ENCODE results near the gene RAB40A.

Gene RAB40A, protein sequence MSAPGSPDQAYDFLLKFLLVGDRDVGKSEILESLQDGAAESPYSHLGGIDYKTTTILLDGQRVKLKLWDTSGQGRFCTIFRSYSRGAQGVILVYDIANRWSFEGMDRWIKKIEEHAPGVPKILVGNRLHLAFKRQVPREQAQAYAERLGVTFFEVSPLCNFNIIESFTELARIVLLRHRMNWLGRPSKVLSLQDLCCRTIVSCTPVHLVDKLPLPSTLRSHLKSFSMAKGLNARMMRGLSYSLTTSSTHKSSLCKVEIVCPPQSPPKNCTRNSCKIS

DNA sequence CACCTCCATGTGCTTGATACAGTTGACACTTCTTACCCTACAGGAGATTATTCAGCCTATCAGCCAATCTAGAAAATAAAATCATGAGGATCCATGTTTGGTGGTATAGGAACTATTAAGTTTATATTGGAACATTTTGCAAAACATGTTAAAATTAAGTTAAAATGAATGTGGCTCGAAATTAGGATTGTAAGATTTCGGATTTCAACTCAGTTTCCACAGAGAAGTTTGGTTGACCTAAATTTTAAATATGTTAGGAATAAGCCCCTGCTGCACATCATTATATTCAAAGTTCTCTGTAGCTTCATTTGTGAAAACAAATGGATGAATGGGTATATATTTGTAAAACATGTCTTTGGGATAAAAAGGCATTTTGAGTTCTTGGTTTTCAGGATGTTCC lies at the start of gene RAB40A:
RAB40A (minus strand) TSS at position 101 of the 400 bp plus-strand sequence. CDS start 18,733 bp downstream, outside the sequence.
- DNase-seq = no peak

DNA sequence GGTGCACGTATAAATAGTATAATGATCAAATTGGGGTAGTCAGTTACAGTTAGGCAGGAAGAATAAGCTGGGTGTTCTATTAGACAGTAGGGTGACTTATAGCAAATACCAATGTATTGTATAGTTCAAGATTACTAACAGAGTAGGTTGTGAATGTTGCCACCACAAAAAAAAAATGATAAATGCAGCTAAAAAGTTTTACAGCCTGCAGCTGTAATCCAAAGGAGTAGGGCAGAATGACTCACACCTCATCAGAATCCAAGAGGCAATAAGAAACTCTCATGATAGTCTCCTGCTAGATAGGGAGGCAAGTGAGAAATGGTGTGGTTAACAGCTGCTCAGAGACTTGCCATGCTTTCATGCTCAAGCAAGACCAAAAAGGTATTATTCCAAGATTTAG lies 46.5 kb upstream of the RAB40A start:
- DNase-seq = no peak

DNA sequence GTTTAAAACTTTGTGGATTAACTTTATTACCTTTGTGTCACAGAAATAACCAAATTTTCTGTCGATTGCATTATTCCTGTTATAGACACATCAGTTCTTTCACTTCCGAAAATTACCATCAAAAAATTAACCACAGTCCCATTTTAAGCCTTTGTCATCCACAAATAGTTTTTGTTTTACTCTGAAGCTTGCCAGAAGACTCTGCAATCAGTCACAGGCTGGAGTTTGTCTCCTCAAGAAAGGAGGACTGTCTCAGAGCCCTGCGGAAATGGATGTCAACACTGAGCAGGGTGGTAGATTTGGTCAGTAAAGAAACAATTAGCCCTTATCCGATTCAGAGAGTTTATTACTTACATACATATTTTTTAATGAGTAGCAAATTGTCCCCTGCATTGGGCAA lies 45.9 kb upstream of the RAB40A start:
- no peak for DNase-seq

DNA sequence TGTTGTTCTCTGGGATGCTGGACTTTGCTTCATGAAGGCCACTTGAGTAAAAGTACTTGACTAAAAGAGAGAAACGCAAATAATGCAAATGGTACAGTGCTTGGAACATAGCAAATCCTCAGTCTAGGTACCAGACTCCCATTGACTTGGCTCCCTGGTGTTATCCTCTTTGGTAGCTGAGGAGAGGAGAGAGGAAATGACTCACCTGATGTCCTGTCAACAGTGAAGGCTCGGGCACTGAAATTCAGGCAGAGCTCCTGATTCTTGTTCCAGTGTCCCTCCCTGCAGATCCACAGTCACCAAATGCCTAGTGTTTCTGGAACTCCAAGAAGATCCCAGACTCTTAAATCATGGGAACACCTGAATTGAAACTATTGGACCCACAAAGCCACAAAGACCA lies 43.5 kb upstream of the RAB40A start:
- DNase-seq = no peak

DNA sequence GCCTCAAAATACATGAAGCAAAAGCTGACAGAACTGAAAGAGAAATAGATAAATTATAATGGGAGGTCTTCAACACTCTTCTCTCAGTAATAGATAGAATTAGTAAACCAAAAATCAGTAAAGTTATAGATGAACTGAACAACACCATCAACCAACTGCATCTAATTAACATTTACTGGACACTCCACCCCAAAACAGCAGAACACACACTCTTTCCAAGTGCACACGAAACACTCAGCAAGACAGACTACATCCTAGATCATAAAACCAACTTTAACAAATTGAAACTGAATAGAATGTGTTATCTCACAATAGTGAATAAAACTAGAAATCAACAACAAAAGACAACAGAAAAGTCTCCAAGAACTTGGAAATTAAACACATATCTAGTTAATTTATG lies 41.0 kb upstream of the RAB40A start:
- no peak for DNase-seq

DNA sequence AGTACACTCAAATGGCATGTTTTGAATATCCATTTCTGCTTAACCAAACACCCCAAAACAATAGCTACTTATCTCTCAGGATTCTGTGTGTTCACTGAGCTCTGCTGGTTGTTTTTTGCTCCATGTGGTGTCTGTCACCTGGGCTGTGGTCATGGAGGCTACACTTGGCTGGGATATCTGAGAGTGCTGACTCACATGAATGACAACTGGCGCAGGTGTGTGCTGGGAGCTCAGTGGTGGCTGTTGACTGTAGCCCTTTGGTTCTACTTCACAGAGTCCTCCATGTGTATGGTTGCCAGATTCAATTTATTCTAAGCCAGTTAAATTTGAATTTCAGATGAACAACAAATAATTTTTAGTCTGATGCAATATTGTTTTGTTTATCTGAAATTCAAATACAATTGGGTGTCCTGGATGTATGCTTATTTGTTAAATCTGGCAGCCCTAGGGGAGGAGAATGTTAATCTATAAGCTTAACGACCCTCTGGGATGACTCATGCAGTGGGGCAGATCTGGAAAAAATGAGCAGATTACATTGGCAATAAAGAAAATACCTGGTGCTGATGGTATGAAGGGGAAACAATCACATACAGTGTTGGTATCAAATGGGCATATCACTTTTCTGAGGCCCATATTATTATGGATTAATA lies 37.8 kb upstream of the RAB40A start:
- no peak for DNase-seq

DNA sequence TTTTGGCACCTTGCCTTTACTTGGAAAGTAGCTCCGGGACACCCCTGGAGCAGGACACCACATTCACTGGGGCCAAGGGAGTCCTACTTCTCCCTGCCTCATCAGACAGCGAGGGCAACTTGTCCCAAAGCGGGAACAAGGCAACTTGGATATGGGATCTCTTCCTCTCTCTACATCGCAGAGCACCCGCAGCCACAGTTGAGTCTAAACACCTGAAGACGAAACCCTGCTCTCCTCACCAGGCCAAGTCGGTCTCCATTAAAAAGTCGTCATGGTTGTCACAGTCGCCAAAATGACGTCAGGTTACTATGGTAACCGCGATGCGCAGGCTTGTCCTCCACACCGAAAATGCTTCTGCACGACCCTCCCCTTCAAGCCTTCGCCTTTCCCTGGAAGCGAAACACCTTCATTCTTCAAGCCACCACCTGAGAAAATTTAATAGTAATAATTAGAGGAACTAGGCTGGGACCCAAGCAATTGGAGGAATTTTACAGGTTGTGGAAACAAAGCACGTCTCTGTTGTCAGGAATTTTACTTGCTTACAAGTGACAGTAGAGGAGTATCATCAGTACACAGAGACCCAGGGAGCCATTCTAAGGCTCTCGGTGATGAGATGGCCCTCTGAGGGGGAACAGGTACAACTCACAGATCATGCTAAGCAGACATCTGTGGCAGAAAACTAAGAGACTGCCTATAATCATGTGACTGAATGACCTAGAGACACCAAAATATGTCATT lies 35.6 kb upstream of the RAB40A start:
- peak in 45 of 51 donors; percentile 0 to 65 (median 28) for DNase-seq

DNA sequence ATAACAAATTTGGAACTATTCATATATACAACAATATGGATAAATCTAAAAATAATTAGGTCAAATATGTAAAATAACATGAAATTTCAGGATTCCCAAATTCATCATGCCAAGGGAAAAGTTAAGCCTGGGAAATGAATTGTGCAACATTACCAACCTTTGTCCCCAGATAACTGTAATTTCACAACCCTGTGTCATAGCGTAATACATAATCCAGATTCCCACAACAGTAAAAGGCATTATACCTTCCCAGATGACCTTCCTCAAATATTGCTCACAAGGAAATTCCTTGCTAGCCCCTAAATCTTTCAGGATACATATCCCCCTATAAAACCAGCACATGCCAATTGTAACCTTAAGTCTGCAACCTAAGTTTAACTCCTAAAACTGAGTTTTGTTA lies 32.9 kb upstream of the RAB40A start:
- no peak for DNase-seq

DNA sequence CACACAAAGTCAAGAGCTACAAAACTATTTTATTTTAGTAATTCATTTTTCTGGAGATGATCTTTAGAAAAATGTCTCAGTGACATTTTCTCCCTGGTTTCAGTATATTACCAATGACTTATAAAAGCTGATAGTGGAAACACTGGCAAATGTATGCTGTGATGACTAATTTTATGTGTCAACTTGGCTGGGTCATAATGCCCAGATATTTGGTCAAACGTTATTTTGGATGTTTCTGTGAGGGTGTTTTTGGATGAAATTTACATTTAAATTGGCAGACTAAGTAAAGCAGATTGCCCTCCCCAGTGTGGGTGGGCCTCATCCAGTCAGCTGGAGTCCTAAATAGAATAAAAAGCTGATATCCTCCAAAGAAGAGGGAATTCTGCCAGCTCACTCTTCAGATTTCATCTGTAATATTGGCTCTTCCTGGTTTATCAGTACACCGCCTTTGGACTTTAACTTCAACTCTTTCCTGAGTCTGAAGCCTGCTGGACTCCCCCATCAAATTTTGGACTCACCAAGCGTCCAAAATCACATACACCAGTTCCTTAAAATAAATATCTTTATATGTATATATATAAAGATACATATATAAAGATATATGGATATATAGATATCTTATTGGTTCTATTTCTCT lies 31.2 kb upstream of the RAB40A start:
- DNase-seq = no peak

DNA sequence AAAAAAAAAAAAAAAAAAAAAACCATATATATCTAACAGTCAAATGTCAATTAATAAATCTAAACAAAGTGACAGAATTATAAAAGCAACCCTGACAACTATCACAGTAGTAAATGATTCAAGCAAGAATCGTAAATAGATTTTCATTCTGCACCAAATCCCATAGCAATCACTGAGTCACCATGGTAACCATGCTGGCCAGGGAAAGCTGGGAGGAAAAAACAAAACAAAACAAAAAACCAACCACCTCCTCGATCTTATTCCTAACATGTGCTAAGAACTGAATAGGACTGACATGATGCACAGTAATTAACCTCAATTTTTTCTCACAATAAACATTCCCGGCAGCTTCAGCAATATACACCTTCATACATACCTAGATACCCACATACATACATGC lies 30.6 kb upstream of the RAB40A start:
- peak in 1 of 51 donors; percentile 4 for DNase-seq

DNA sequence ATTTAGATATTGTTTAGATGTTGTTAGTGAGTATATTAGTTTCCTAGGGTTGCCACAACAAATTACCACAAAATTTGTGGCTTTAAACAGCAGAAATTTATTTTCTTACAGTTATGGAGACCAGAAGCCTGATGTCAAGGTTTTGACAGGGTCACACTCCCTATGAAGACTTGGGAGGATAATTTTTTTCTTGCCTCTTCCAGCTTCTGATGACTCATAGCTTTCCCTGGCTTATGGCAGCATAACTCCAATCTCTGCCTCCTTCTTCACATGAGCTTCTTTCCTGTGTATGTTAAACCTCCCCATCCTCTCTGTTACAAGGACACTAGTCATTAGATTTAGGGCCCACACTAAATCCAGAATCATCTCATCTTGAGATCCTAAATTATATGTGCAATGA lies 20.9 kb upstream of the RAB40A start:
- no peak for DNase-seq

DNA sequence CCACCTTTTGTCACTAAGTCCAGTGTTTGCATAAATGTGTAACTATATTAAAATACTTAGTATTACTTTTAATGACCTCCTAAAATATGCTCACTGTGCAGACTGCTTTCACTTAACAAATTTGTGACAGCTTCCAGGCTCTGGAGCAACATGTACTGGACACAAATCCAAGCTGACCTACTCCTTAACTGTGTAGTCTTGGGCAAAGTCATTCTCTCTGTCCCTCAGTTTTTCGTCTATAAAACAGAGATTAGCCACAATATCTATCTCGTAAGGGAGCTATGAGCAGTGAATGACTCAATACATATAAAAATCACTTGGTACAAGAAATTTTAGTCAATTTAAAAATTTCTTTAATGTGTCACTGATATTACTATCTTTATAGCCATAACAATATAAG lies 20.4 kb upstream of the RAB40A start:
- no peak for DNase-seq

DNA sequence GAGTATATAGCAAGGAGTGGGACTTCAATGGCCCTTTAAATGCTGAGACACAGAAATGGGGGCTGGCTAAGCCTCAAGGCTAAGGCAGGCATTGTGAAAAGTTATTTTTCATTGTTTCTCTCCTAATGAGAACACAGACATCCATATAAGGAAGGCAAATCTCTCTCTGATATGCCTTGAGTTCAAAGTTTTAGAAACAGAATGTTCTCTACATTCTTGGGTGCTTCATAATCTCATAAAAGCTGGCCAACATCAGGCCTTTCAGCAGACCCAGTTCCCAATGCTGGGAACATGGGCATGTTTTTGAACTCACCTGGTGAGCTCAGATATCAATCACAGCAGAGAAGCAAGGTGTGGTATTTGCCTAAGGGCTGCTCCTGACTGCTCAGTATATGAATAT lies 19.4 kb upstream of the RAB40A start:
- DNase-seq = no peak

DNA sequence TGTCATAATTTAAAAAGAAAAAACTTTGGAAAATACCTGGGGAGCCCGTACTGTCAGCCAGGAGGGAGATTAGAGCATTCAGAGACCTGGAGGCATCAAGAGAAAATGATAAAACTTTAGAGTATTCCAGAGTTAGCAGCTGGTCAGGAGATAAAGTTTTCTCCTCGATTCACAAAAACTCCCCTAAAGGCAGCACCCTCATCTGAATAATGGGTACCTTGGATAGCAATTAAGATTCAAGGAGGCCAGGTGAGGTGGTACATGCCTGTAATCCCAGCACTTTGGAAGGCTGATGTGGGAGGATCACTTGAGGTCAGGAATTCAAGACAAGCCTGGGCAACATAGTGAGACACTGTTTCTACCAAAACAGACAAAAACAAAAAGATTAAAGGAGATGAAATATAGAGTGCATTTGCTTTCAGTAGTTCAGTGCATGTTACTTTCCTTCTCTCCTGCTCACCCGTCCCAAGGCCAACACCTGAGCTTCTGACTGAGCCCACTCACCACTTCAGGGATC lies 18.6 kb upstream of the RAB40A start:
- DNase-seq = no peak

DNA sequence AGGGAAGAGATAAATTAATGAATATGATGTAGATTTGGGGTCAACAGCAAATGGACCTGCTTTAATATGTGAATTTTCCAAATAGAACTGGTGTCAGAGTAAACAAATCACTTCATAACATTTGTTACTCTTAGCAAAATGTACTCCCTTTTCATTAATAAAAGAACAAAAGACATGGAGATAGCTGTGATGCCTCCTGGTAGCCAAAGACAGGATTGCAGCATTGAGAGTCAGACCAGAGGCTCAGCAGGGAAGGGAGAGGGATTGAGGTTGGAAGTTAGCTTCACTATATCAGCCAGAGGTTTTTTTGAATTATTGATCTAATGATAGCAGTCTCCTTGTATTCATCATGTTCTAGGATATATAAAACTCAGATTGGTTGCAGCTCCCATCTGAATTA lies 17.4 kb upstream of the RAB40A start:
- DNase-seq = no peak

DNA sequence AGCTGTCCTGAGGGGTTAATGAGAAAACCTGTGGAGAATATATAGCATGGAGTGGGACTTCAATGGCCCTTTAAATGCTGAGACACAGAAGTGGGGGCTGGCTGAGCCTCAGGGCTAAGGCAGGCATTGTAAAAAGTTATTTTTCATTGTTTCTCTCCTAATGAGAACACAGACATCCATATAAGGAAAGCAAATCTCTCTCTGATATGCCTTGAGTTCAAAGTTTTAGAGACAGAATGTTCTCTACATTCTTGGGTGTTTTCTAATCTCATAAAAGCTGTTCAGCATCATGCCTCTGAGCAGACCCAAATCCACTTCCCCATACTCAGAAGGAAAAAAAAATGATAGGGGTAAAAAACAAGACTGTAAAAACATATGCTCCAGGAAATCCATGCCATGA lies 16.8 kb upstream of the RAB40A start:
- no peak for DNase-seq

DNA sequence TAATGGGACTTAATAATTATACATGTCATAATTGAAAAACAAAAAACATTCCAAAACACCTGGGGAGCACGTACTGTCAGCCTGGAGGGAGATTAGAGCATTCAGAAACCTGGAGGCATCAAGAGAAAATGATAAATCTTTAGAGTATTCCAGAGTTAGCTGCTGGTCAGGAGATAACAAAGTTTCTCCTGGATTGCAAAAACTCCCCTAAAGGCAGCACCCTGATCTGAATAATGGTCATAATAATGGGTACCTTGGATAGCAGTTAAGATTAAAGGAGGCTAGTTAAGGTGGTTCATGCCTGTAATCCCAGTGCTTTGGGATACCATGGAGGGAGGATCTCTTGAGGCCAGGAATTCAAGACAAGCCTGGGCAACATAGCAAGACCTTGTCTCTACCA lies 15.9 kb upstream of the RAB40A start:
- DNase-seq = no peak

DNA sequence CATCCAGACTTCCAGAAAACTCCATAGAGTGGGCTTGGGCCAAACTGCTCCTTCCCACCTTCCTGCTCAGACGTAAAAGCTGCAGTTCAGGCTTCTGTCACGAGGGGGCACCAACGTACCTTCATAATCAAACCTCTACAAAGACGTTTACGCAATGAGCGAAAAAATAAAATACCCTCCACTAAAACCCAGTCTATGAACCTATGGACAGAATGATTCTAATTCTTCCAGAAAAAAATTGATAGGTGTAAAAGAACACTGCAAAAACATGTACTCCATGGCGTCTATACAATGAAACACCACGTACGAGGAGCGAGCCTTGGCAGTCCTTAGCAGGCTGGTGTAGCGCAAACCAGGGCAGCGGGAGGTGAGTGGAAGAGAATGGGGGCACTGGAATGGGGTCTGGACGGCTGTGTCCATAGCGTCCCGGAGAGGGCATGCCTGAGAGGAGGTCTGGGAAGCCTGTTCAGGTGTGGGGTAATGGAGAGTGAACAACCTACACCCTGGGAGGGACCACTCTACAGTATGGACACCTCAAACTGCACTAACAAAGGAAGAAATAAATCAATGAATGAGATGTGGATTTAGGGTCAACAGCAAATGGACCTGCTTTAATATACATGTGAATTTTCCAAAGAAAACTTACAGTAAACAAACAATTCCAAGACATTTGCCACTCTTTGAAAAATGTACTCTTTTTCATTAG lies 14.4 kb upstream of the RAB40A start:
- peak in 49 of 51 donors; percentile 0 to 75 (median 29) for DNase-seq

DNA sequence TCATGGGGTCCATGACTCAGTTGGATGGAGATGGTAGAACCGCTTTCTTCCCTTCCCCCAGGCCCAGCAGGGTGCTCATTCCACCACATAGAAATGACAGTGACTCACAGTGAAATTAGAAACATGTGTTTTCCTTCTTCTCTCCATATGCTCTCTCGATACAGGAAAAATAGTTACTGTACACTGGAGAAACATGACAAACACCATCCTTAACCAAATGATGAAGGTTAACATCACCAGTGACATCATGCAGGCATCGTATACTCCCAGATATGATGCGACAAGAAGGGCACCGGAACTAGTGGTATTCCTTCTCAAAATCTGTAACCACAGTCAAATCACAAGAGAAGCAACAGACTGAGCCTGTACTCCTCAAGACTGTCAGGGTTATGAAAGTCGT lies 11.7 kb upstream of the RAB40A start:
- no peak for DNase-seq

DNA sequence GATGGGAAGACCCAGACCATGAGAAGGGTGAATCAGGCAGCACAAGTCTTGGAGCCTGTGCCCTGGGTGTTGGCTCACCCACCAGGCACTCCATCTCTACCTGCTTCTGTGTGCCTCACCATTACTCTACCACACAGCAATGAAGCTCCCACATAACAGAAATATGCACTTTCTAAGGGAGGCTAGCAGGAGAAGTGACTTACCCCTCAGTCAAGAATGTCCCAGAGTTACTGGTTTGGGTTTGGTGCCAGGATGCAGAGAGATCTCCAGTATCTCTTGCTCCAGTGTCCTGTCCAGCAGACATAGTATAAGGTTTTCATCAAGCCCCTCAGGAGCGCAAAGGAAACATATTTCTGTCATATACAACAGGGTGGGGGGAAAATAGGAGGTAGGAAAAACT lies 11.3 kb upstream of the RAB40A start:
- DNase-seq = no peak

DNA sequence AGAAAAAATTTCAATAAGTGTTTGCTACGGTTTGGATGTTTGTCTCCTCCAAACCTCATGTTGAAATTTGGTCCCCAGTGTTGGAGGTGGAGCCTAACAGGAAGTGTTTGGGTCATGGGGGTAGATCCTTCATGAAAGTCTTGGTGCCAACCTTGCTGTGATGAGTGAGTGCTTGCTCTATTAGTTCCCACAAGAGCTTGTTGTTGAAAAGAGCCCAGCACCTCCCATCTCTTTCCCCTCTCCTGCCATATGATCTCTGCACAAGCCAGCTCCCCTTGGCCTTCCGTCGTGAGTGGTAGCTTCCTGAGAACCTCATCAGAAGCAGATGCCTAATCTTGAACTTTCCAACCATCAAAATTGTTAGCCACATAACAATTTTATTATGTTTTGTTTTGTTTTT lies 10.3 kb upstream of the RAB40A start:
- DNase-seq = no peak
